Measurements from ENCODE around the gene AUP1. TPM values are rescaled to one million over a fixed set of nuclear protein-coding genes. Genes with fewer than 3 reads are reported as not detected.

Gene AUP1
- total and polyA plus RNA-seq, 10 of the 15 experiments (the other 5 are each of a cell fraction or from before 2014, with no cell fraction given): 39.1 to 215 (median 138) TPM

DNA sequence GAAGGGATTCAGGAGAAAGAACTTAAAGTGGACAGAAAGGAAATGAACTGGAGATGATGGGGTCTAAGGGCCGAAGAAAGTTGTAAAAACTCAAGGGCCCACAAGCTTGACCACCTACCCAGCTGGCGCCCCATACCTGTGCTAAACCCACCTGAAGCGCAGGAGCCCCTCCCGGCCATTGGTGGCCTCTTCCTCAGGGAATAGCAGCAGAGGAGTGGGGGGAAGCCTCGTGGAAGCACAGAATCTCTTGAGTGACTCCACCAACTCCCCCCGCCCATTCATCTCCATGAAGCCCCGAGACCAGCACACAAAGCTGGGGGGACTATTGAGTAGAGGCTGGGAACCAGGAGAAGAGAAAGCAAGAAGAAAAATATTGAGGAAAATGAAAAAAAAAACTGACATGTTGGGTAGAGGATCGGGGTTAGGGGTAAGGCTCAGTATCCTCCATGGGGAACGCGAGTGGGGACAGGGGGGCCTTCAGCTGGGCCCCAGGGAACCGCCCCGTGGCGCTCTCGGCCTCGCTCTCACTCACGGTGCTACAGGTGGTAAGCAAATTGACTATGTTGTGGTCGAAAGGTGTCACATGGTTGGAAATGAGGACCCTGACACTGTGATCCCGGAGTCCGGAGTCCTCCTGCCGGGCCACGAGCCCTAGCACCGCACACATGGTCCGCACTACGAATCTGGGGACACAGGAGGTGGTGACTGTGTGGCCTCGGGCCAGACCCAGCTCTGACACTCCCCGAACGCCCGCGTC lies 728 bp downstream of the AUP1 start:
- Histone ChIP-seq H3K9me3 (replicated peaks; ENCODE audit: control insufficient read depth, insufficient read depth, low read length) (no peaks in the 10 kb centered on the region), H4K20me1 (ENCODE audit: control insufficient read depth, insufficient read depth) (no peaks in the 10 kb centered on the region), H3K27ac (ENCODE audit: control insufficient read depth, insufficient read depth) (peak overlapping the region; percentile 96), H3K27me3 (replicated peaks in 1 of 2; ENCODE audit: control insufficient read depth in 2 of 2, insufficient read depth in 2 of 2, low read length in 1 of 2) (no peaks in the 10 kb centered on the region), H3K4me3 (peak overlapping the region; percentile 84), H3K36me3 (ENCODE audit: control insufficient read depth in 2 of 2, insufficient read depth in 2 of 2, low read length in 1 of 2) (peaks cover 13 to 39% of the 10 kb centered on the region in 2 experiments), H3K9ac (ENCODE audit: control insufficient read depth, insufficient read depth, low read length) (peak overlapping the region; percentile 98), H2AFZ (ENCODE audit: control insufficient read depth, low read depth, low read length) (peak overlapping the region; percentile 84), H3K4me1 (ENCODE audit: control insufficient read depth, insufficient read depth, low read length) (peaks cover 33% of the 10 kb centered on the region), H3K79me2 (ENCODE audit: control insufficient read depth, insufficient read depth, low read length) (peaks cover 50% of the 10 kb centered on the region), H3K4me2 (ENCODE audit: control insufficient read depth, insufficient read depth) (peak overlapping the region; percentile 88)
- ChIA-PET RAD21 (ENCODE audit: unreplicated experiment) (interaction anchor here (1.1 to 7.5 kb wide), 11 partner anchors 10 to 72 kb away, joined by 3 to 158 read pairs (median 14); partner anchors contain the start of genes CCDC142, LOXL3, PCGF1 and TTC31), POLR2A (interaction anchor here (0.9 to 5.4 kb wide), 10 partner anchors 10 to 73 kb away, joined by 3 to 66 read pairs (median 12); partner anchors contain the start of genes CCDC142, INO80B, PCGF1 and TTC31), SMC1A (ENCODE audit: uncharacterized antibody, unreplicated experiment) (interaction anchor here (1.3 to 9.9 kb wide), 5 partner anchors 10 to 90 kb away, joined by 3 to 208 read pairs (median 43); partner anchors contain the start of gene PCGF1), CTCF (interaction anchor here (1.0 to 10.4 kb wide), 5 partner anchors 17 to 58 kb away, joined by 4 to 226 read pairs (median 96); partner anchors contain the start of genes CCDC142, PCGF1 and TTC31)
- DNase-seq (ENCODE audit: low read depth, low spot score) (no peak), FAIRE-seq (no peak), ATAC-seq (peak; percentile 5)
- WGBS (ENCODE audit: insufficient coverage, insufficient replicate concordance, low lambda C conversion rate, missing lambda C conversion rate): 3% methylated on average over 29 of the region's 29 CpGs
- no peak for TF ChIP-seq JUNB (IDR thresholded peaks at IDR 0.05)
- no peak for TF ChIP-seq IRF4 (IDR thresholded peaks at IDR 0.05; ENCODE audit: low read depth, low read length)
- TF ChIP-seq, protein P1, sequence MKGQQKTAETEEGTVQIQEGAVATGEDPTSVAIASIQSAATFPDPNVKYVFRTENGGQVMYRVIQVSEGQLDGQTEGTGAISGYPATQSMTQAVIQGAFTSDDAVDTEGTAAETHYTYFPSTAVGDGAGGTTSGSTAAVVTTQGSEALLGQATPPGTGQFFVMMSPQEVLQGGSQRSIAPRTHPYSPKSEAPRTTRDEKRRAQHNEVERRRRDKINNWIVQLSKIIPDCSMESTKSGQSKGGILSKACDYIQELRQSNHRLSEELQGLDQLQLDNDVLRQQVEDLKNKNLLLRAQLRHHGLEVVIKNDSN (IDR thresholded peaks at IDR 0.05; ENCODE audit: borderline replicate concordance, extremely low read length, insufficient read depth, low read depth, low read length): peak; percentile 34
- TF ChIP-seq ZNF207 (IDR thresholded peaks at IDR 0.05; ENCODE audit: borderline replicate concordance): no peak
- TF ChIP-seq, protein P2, sequence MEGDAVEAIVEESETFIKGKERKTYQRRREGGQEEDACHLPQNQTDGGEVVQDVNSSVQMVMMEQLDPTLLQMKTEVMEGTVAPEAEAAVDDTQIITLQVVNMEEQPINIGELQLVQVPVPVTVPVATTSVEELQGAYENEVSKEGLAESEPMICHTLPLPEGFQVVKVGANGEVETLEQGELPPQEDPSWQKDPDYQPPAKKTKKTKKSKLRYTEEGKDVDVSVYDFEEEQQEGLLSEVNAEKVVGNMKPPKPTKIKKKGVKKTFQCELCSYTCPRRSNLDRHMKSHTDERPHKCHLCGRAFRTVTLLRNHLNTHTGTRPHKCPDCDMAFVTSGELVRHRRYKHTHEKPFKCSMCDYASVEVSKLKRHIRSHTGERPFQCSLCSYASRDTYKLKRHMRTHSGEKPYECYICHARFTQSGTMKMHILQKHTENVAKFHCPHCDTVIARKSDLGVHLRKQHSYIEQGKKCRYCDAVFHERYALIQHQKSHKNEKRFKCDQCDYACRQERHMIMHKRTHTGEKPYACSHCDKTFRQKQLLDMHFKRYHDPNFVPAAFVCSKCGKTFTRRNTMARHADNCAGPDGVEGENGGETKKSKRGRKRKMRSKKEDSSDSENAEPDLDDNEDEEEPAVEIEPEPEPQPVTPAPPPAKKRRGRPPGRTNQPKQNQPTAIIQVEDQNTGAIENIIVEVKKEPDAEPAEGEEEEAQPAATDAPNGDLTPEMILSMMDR (IDR thresholded peaks at IDR 0.05 in 2 of 3, conservative IDR thresholded peaks at IDR 0.05 in 1 of 3; ENCODE audit: control insufficient read depth in 2 of 3, extremely low read depth in 1 of 3, insufficient read depth in 1 of 3, low read depth in 3 of 3, low read length in 3 of 3): peak in 2 of 3 experiments; percentile 21 to 25; a peak in 2 of 6 replicates
- TF ChIP-seq POLR2AphosphoS5 (IDR thresholded peaks at IDR 0.05; ENCODE audit: low read length): 0 out of 2 replicates have a peak, but pooled peaks have one; percentile 3
- TF ChIP-seq MTA2 (IDR thresholded peaks at IDR 0.05; ENCODE audit: low read depth): no peak
- TF ChIP-seq SREBF2 (IDR thresholded peaks at IDR 0.05; ENCODE audit: low read length): no peak
- TF ChIP-seq RAD21 (IDR thresholded peaks at IDR 0.05; ENCODE audit: insufficient read depth, low read depth, low read length): 0 out of 2 replicates have a peak, but pooled peaks have one; percentile 23
- in situ Hi-C loops (cut with MboI) (no loop called here), intact Hi-C loops (cut with micrococcal nuclease; ENCODE audit: unreplicated experiment) (loop anchor here (1.0 kb wide), 4 partner anchors 21 to 74 kb away; partner anchors contain the start of genes PCGF1 and WBP1)
- no TSS peak for BruUV-seq (replicated peaks)

All from GM12878 (cell line).